AG10803 (cell line): Measurements from ENCODE around the gene DNAJB1.

Experiments used
- DNase-seq: peaks from one replicate; pipeline ENCODE4 v3.0.0; 2010; ENCODE audit warnings: low read depth
- H3K4me3 ChIP-seq: 2 replicates; pipeline ENCODE4 v1.5.1; 2011; ENCODE audit warnings: mild to moderate bottlenecking, low read length, control low read depth
- TF ChIP-seq, protein P1 (sequence below): conservative IDR thresholded peaks from 2 replicates; pipeline ENCODE4 v1.5.1; 2011; ENCODE audit warnings: mild to moderate bottlenecking, low read length, control low read depth, inconsistent platforms

The DNAJB1 gene

DNA sequence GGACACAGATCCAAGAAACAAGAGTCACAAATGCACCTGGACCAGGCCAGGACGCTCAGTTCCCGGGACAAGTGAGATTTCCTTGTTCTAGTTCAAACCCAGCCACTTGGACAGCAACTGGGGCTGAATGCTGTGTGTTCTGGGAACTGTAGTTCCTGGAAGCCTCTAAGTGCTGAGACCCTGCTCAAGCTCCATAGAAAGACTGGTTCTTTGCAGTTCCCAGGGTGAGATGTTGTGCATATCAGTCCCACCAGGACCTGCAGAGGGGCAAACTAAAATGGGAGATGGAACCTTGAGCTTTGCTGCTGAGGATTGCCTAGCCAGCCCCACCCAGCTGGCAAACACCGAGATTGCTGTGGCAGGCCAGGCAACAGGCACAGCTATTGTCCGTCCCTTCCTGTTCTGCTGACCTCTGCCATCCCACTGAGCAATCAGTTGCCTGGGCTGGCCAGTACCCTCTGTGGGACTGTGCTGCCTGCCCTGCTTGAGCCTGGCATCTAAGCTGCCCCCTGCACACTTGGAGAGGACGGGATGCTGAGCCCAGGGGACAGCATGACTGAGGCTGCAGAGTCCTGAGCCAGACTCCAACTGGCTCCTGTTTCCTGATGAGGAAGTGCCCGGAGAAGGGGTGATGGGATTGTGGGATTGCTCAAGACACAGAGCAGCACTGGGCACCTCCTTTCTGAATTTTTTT, 20.8 kb downstream of the DNAJB1 start:
- no peak overlapping the region for H3K4me3 ChIP-seq
- TF ChIP-seq, protein P1, sequence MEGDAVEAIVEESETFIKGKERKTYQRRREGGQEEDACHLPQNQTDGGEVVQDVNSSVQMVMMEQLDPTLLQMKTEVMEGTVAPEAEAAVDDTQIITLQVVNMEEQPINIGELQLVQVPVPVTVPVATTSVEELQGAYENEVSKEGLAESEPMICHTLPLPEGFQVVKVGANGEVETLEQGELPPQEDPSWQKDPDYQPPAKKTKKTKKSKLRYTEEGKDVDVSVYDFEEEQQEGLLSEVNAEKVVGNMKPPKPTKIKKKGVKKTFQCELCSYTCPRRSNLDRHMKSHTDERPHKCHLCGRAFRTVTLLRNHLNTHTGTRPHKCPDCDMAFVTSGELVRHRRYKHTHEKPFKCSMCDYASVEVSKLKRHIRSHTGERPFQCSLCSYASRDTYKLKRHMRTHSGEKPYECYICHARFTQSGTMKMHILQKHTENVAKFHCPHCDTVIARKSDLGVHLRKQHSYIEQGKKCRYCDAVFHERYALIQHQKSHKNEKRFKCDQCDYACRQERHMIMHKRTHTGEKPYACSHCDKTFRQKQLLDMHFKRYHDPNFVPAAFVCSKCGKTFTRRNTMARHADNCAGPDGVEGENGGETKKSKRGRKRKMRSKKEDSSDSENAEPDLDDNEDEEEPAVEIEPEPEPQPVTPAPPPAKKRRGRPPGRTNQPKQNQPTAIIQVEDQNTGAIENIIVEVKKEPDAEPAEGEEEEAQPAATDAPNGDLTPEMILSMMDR: no peak
- DNase-seq: peak; percentile 64

- DNase-seq: no peak
- TF ChIP-seq, protein P1: no peak
- no peak overlapping the region for H3K4me3 ChIP-seq
Measured at GRCh38 chr19:14496834-14497227, 21.4 kb downstream of the DNAJB1 start.

DNA sequence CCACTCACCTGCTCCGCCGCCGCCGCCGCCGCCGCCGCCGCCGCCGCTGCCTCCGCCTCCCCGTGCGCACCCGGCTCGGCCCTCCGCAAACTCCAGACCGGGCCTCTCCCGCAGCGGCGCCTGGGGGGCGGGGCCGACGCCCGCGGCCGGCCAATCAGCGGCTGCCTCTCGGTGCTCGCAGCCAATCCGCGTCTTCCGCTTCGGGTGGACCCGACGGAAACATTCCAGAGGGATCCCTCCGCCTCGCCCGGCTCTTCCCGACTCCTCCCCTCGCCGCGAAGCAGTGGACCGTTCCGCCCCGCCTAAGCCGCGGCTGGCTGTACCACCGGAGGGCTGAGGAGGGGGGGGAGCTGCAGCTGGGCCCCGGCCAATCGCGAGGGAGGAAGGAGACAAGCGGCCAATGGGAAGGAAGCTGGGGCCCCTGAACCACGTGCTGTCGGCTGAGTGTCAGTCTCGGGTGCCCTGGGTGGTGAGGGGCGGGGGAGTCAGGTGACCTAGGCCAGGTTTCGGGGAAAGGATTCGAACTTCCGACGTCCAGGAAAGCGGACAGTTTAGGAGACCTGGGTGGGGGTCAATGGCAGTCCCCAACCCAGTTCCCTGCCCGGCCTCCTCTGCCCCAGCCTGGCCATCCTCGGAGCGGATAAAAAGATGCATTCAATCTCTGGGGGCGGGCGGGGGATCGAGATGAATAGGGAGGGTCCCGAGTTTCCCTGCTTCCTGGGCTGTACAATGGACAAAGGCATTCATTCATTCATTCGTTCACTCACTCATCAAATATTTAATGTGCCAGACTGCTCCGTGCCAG, 22.0 kb downstream of the DNAJB1 start, which contains the start of gene GIPC1:
GIPC1 (minus strand) TSS at position 99 of the 805 bp plus-strand sequence. CDS start 13,151 bp downstream, outside the sequence.
- DNase-seq: peak; percentile 99
- peak within 1 kb of the TSS; percentile 85 for H3K4me3 ChIP-seq
- TF ChIP-seq, protein P1: no peak

GRCh38 chr19:14495672-14496028, 22.5 kb downstream of the DNAJB1 start:
- H3K4me3 ChIP-seq: peak overlapping the region; percentile 85
- DNase-seq: no peak
- TF ChIP-seq, protein P1: no peak

DNA sequence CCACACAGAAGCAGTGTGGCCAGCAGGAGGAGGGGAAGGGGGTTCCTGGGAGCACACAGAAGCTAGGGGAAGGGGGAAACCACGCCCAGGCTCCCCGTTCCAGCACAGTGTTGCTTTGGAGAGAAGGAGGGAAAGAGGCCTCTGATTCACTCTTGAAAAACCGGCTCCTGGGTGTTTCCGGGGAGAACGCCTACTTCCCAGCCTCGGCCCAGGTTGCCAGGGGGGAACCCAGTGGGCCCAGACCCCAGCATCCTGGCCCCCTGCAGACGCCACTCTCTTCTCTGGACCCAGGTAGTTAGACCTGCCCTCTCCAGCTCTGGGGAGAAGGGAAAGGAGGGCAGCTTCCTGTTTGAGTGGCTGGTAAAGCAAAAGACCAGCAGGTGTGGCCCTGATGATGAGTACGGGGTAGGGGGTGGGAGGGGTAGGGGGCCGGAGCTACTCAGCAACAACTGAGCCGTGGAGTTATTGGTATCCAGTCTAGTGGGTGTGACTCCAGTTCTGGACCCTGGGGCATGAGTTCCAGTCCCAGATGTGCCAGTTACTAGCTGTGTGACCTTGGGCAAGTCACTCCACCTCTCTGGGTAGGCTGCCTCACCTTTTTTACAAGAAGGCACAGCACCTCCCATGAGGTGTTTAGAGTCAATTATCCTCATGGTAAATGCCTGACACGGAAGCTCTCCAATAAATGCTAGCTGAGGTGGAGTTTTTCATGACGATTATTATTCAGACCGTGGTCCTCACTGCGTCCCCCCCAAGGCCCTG, 23.1 kb downstream of the DNAJB1 start:
- TF ChIP-seq, protein P1: no peak
- no peak for DNase-seq
- H3K4me3 ChIP-seq: peak overlapping the region; percentile 85

GRCh38 chr19:14494411-14494810, 23.8 kb downstream of the DNAJB1 start:
- peak overlapping the region; percentile 85 for H3K4me3 ChIP-seq
- no peak for DNase-seq
- TF ChIP-seq, protein P1: no peak
